HG03060 (cell line): Measurements from ENCODE around the gene PANK4.
"Not testable (repeated sequence)": the region's sequence is repeated elsewhere in the genome, so short reads cannot be mapped to it uniquely, and the experiment has no call there.

Experiments
- ATAC-seq: cut with Tn5 transposase; IDR thresholded peaks from one replicate; pipeline ENCODE4 v1.9.1; 2021; ENCODE audit warnings: low read depth, moderate number of reproducible peaks; ENCODE audit not compliant: unreplicated experiment

PANK4 gene

GRCh38 chr1:2559509-2560298 is 33.3 kb upstream of the PANK4 start:
- ATAC-seq, result no peak

- ATAC-seq, result no peak
Observed at GRCh38 chr1:2558861-2559260, 32.5 kb upstream of the PANK4 start.

GRCh38 chr1:2558420-2558819 is 32.0 kb upstream of the PANK4 start:
- ATAC-seq, result no peak

DNA sequence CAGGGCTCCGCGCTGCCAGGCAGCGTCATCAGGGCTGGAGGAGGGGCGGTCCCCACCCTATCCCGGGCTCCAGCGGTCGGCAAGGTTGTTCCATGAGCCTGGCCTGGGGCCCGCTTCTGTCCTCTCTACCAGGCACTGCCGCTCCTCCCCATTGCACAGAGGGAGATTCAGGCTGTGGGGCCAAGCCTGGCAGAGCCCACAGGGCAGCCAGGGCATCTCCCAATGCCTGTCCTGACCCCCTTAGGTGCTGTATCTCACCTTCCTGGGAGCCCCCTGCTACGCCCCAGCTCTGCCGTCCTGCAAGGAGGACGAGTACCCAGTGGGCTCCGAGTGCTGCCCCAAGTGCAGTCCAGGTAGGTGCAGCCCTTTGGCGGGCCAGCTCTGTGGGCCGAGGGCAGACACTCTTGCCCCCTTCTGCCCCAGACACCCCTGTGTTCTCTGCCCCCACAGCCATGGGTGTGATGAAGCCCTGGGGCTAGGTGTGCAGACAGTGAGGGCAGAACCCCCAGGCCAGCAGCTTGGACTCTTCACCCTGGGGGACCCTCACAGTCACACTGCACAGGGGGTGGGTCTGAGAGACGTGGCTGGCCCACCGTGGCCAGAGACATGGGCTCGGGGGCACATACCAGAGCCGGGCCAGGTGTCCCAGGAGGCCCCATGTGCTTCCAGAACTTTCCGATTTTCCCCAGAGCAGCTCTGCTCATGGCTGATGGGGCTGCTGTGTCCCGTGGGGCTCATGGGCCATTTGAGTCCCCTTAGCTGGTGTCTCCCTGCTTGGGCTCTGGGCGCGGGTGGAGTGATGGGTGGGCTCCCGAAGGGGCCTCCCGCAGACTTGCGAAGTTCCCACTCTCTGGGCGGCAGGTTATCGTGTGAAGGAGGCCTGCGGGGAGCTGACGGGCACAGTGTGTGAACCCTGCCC is 31.3 kb upstream of the PANK4 start:
- no peak for ATAC-seq

GRCh38 chr1:2556678-2557481 is 30.5 kb upstream of the PANK4 start:
- no peak for ATAC-seq

GRCh38 chr1:2556277-2556677 is 29.9 kb upstream of the PANK4 start, which contains the start of gene TNFRSF14:
TNFRSF14 (plus strand) TSS chr1:2556371; CDS start chr1:2556665, 294 bp downstream.
- ATAC-seq, result no peak

DNA sequence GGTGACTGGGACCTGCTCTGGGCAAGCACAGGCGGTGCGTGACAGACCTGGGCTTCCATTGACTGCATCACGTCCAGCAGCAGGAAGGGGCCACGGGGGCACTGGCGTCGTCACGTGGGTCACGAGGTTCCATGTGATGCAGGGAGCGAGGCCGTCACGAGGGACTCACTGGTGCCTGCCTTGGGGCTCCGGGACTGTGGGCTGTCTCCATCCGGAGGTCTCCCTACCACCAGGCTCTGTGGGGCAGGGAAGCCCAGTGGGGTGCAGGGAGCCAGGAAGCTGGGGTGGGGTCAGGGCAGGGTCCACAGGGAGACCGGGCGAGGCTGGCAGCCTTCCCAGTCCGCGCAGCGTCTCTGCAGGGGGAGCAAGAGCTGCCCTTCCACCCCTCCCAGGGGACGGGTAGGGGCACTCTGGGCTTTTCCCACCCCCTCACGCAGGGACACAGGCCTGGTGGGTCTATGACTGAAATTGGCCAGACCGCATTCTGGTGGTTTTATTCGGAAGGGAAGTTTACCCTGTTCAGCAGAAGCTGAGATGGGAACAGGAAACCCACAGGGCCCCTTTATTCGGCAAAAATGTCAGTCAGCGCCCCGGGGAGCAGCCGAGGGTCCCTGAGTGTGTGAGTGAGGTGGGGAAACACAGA is 29.4 kb upstream of the PANK4 start:
- no peak for ATAC-seq

- no peak for ATAC-seq
Observed at GRCh38 chr1:2554621-2555387, 28.4 kb upstream of the PANK4 start.

- no peak for ATAC-seq
Observed at GRCh38 chr1:2553871-2554620, 27.6 kb upstream of the PANK4 start.

DNA sequence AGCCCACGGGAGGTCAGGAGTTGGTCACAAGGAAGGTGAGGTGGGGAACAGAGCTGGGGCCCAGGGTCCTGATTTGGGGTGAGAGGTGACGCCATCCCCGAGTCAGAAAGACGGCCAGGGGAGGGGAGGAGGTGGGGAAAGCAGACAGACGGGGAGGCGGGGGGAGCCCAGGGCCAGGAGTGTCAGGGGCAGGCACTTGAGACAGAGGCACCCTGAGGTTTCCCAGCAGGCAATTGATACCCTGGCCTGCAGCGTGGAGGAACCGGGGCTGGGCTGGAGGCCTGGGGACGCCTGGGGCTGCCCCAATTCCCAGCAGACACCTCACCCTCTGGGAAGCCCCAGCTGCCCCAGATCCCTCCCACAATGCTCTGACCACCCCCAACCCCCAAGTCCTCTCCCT is 26.7 kb upstream of the PANK4 start:
- not testable (repeated sequence) for ATAC-seq

- ATAC-seq, result no peak
Observed at GRCh38 chr1:2552189-2552588, 25.8 kb upstream of the PANK4 start.

- not testable (repeated sequence) for ATAC-seq
Observed at GRCh38 chr1:2551544-2551943, 25.1 kb upstream of the PANK4 start.

- ATAC-seq, result not testable (repeated sequence)
Observed at GRCh38 chr1:2550309-2550861, 24.0 kb upstream of the PANK4 start.

DNA sequence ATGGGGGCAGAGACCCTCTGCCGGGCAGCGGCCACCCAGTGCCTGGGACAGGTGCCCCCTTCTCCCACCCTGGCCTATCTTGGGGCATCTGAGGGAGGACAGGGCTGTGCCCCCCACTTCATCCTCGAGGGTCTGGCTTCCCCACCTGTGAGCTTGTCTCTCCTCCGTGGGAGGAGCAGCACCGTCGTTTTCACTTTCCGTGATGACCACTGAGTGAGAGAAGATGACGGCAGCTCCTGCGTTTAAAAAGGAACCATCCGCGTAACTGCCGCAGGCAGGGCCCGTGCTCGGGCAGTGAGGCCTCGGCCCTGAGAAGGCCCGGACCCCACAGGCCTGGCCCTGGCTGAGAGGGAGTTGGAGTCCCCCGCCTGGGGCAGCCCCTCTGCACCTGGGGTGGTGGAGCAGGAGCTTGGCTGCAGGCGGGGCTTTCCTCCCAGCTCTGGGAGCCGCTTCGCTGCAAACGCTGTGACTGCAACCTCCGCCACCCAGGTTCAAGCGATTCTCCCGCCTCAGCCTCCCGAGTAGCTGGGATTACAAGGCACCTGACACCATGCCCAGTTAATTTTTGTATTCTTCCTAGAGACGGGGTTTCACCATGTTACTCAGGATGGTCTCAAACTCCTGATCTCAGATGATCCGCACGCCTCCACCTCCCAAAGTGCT is 23.1 kb upstream of the PANK4 start:
- ATAC-seq, result not testable (repeated sequence)

- ATAC-seq, result no peak
Observed at GRCh38 chr1:2548068-2548589, 21.7 kb upstream of the PANK4 start.

GRCh38 chr1:2547210-2548067 is 21.0 kb upstream of the PANK4 start:
- no peak for ATAC-seq
